Retinal pigment epithelial cell (primary cell): ENCODE data around the gene CCDC142.

ENCODE experiments used
- DNase-seq: peaks from one replicate; pipeline ENCODE4 v3.0.0-alpha.2; 2010; ENCODE audit warnings: low read depth
- H3K4me3 ChIP-seq: 2 replicates; pipeline ENCODE4 v1.5.1; 2011; ENCODE audit warnings: mild to moderate bottlenecking, low read length, control low read depth, moderate library complexity
- TF ChIP-seq, protein P1 (sequence below): conservative IDR thresholded peaks from 2 replicates; pipeline ENCODE4 v1.5.1; 2011; ENCODE audit warnings: low read depth, low read length, control low read depth, inconsistent platforms

Gene CCDC142

DNA sequence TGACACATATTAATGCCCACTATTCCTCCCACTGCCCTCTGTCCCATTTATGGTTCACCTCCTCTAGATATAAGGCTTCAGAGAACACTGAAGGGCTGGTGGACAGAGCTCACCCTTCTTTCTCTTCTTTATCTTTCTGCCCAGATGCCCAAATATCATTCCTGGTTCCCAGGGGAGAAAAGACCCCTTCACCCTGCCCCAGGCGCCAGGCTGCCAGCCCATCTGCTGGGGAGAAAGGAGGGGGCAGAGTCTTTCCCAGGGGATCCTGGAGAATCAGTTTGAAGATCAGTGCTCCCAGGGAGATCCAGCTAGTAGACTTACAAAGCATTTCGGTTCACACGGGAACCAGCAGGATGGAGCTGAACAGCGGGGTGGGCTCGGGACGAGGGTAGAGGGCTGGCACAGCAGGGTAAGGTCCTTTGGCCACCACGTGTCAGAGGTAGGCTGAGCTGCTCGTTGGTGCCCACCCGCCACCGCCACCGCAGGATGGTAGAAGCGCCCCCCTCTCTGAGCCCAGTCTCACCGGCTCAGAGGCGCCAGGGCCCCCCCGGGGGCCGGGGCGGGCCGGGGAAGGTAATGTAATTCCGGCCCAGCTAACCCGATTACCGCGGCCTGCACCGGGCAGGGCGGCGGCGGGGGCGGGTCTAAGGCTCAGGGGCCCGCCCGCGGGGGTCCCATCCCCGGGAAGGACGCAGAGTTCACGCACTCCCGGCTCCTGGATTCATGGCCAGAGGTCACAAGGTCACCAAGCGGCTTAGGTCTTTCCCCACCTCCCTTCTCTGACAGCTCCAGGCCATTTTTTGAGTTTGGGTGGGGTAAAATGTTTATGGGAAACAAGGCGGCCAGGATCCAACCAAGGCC, 30.2 kb upstream of the CCDC142 start:
- H3K4me3 ChIP-seq: no peak overlapping the region
- DNase-seq: no peak
- TF ChIP-seq, protein P1, sequence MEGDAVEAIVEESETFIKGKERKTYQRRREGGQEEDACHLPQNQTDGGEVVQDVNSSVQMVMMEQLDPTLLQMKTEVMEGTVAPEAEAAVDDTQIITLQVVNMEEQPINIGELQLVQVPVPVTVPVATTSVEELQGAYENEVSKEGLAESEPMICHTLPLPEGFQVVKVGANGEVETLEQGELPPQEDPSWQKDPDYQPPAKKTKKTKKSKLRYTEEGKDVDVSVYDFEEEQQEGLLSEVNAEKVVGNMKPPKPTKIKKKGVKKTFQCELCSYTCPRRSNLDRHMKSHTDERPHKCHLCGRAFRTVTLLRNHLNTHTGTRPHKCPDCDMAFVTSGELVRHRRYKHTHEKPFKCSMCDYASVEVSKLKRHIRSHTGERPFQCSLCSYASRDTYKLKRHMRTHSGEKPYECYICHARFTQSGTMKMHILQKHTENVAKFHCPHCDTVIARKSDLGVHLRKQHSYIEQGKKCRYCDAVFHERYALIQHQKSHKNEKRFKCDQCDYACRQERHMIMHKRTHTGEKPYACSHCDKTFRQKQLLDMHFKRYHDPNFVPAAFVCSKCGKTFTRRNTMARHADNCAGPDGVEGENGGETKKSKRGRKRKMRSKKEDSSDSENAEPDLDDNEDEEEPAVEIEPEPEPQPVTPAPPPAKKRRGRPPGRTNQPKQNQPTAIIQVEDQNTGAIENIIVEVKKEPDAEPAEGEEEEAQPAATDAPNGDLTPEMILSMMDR: no peak

DNA sequence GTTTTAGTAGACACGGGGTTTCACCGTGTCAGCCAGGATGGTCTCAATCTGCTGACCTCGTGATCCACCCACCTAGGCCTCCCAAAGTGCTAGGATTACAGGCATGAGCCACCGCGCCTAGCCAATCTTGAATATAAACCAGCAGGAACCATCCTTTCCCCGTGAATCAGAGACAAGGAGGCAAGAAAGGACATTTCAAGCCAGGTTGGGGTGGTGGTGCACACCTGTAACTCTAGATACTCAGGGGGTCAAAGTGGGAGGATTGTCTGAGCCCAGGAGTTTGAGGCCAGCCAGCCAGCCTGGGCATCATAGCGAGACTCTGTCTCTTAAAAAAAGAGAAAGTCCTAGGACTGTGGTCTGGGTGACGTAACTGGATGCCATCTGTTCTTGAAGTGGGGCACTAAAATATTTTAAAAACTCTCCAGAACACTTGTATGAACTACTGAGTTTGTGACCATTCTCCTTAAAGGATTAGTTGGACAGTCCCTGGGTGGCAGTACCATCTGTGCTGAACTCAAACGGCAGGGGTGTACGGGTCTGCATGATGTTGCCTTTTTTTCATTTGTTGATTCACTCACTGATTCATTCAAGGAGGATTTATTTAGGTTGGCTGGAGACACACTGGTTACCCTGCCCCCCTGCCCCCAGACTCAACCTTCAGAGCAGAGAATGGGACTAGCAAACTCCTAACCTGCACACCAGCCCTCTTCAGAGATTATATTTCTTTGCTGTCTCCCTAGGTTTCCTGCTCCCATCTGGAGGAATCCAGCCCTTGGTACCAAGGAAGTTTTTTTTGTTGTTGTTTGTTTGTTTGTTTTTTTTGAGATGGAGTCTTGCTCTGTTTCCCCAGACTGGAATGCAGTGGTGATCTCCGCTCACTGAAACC, 28.5 kb upstream of the CCDC142 start:
- H3K4me3 ChIP-seq: no peak overlapping the region
- DNase-seq: no peak
- TF ChIP-seq, protein P1: no peak

DNA sequence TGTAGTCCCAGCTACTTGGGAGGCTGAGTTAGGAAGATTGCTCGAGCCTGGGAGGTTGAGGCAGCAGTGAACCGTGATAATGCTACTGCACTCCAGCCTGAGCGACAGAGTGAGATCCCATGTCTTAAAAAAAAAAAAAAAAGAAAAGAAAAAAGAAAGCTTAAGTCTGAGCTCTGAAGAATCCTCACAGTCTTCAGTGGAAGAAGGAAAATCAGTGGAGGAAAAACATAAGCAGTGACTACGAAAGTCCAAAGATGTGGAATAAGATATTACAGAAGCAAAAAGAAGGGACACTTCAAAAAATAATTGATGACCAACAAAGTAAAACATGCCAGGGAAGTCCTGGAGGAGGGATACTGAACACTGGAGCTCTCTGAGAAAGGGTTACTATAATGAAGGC, 27.5 kb upstream of the CCDC142 start:
- DNase-seq: no peak
- TF ChIP-seq, protein P1: no peak
- no peak overlapping the region for H3K4me3 ChIP-seq

DNA sequence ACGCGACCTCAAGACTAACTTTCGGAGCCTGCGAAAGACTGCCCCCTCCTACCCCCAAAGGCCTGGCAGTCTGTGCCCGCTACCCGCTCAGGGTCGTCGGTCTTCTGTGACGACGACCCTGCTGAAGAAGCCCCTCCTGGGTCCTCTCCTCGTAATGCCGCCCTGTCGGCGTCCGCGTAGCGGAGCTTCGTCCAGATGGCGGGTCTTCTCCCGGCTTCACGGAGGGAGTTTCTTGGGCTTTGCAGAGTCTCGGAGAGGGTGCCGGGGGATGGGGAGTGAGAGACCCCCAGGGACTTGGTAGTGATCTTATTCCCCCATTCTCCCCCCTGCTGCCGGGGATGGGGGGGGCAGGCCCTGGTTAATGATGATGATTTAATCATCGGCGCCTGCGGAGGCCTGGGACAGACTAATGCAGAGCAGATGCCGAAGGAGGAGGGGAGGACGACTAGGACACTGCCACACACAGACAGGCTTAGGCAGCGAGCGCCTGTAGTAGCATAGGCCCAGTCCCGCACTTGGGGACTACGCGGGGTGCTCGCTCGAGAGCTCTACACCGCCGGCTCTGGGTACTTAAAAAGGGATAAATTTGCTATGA, 25.2 kb upstream of the CCDC142 start:
- DNase-seq: no peak
- TF ChIP-seq, protein P1: no peak
- peak overlapping the region; percentile 98 for H3K4me3 ChIP-seq

DNA sequence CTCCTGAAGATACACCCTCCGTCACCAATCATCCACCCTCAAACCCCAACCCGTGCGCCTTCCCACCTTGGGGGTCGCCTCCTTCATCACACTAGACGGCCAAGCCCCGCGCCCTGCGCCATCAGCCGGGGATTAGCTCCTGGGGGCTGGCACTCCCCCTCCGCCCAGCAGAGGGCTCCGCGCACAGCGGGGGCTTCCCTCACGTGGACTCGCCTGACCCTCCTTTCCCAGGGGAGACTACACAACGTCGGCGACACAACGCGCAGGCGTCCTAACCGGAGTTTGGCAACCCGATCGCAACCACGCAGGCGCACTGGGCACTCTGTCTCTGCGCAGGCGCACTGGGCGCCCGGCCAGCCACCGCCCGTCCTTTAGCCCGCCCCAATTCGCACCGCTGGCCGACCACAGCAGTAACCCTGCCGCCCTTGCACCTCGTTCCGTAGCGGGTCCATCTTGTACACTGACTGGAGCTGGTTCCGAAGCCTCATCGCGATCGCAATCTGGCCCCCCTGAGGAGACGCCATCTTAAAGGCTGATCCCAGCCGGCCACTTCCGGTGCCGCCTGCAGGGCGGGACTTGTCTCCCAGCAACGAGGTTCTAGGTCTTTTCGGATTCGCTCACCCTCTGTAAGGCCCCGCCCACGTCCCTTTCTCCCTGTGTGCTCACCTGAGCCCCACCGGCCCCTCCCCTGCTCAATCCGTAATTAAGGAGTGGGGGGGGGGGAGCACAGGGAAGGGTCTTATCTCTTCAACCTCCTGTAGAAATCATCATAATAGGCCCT, 24.5 kb upstream of the CCDC142 start, which contains the start of gene PCGF1:
PCGF1 (minus strand) TSS at position 551 of the 781 bp plus-strand sequence; CDS start at position 524, 27 bp downstream.
- DNase-seq: peak; percentile 85
- TF ChIP-seq, protein P1: peak; percentile 46
- peak within 1 kb of the TSS; percentile 98 for H3K4me3 ChIP-seq
